NCI-H2171 treated with DMSO at 0.1 percent for 48 hours (cell line): ENCODE data around the gene PPP1R7.

Experiments used
- DNase-seq: peaks from one replicate; lab custom pipeline; 2025; lab: John Stamatoyannopoulos, UW

Gene PPP1R7

DNA sequence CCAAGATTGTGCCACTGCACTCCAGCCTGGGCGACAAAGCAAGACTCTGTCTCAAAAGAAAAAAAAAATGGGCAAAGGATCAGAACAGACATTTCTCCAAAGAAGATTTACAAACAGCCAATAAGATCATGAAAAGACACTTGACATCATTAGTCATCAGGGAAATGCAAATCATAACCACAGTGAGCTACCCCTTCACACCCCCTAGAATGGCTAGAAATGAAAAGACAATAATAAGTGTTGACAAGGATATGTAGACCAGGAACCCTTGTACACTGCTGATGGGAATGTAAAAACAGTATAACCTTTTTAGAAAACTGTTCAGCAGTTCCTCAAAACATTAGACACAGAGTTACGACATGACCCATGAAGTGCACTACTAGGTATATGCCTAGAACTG is 29.8 kb upstream of the PPP1R7 start:
- no peak for DNase-seq

DNA sequence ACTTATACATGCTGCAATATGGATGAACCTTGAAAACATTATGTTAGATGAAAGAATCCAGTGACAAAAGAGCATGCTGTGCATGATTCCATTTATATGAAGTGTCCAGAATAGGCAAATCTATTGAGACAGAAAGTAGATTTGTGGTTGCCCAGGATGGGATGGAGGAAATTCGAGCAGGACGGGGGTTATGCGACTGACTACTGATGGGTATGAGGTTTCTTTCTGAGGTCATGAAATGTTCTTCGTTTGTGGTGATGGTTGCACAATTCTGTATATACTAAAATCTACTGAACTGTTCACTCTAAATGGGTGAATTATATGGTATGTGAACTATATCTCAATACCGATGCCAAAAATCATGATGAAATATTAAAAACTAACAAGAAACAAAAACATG is 29.3 kb upstream of the PPP1R7 start:
- no peak for DNase-seq

GRCh38 chr2:241122376-241123002 is 27.8 kb upstream of the PPP1R7 start:
- no peak for DNase-seq

DNA sequence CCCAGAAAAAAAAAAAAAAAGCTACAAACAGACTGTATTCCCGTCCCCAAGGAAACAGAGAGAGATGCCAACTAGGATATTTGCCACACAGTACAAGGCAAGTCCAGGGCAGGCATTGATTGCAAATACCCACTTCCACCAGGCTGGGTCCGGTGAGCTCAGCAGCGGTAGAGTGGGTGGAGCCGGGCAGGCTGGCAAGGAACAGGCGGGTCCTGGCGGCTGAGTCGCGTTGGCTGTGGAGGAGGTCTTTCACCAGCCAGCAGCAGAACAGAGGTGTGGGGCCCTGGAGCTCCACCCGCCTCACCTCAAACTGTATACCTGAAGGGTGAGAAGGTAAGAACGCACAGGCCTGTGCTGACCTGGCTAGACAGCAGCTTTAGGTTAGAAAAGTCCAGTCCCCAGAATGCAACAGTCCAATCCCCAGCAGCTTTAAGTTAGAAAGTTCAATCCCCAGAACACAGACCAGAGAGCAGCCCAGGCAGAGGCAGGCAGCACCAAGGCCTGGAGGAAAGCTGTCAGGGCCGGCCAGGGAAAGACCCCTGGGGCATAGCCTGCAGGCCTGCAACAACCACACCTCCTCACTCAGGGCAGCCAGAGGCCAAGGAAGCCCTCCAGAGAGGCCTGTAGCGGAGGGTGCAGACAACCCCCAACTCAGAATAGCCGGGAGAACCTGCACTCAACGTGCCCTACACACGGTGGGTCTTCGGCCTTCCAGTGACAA is 26.3 kb upstream of the PPP1R7 start:
- no peak for DNase-seq

GRCh38 chr2:241125626-241126025 is 24.6 kb upstream of the PPP1R7 start:
- DNase-seq = no peak

- no peak for DNase-seq
These were observed 24.1 kb upstream of the PPP1R7 start for GRCh38 chr2:241126201-241126611.

DNA sequence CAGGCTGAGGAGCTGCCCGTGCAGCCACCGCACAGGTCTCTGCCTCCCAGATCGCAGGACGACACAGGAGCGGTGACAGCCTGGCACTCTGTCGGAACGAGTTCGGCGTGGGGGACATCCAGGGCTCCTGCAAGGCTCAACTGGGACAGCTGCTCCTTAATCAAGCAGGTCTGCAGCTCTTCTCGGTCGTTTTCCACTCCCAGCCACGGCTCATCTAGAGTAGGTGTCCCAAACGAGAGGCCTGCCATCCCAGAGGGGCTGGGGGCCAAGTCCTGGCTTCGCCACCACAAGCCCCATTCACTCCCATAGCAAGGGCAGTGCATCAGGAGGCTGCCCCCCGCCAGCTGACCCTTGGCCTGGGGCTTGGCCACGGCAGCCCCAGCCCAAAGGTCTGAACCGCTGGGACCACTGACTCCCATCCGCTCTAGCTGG is 23.5 kb upstream of the PPP1R7 start:
- DNase-seq = no peak

DNA sequence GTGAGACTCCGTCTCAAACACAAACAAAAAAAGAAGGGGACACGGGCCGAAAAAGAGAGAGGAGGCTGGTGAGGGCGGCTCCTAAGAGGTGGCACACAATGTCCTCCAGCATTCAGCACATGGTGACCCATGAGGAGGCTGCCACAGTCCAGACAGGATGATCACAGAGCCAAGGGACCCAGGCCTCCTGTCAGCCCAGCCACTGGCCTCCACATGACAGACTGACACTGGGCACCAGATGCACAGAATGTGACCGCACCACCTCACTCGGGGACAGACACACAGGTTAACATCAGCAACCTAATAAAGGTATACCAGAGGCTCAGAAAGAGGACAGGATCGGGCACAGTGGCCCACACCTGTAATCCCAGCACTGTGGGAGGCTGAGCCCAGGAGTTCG is 22.0 kb upstream of the PPP1R7 start:
- no peak for DNase-seq

DNA sequence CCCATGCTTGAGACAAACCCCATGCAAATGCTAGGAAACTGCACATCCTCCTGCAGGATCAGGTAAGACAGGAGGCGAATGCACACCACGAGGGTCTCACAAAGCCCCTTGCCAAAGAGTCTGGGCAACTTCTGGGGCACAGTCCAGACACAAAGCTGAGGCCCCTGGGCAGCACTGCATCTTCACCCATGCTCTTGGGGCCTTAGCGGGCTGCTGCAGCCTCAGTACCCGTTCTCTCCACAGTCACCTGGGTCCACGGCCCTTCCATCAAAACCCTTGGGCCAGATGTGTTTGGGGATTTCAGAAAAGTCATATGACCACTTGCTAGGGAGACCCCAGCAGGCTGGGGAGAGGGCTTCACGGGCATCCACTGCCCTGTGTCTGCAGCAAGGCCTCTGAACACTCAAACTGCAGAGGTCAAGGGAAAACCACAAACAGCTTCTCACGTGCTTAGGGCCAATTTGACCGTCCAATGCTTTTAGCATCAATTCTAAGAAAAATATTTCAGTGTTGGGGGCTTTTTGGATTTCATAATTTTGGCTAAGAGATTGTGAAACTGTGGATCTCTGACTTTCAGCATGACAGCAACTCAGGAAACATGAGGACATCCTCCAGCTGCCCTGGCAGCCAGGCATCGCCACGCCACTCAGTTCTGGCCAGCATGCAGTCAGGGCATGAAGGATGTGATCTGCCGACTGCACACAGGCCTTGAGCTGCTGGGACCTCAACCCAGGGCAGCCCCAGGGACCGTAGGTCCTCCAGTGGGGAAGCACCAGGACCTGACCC is 21.0 kb upstream of the PPP1R7 start:
- DNase-seq = no peak

- DNase-seq = no peak
These were observed 20.0 kb upstream of the PPP1R7 start for GRCh38 chr2:241130316-241130715.

- no peak for DNase-seq
These were observed 18.7 kb upstream of the PPP1R7 start for GRCh38 chr2:241131531-241131930.

DNA sequence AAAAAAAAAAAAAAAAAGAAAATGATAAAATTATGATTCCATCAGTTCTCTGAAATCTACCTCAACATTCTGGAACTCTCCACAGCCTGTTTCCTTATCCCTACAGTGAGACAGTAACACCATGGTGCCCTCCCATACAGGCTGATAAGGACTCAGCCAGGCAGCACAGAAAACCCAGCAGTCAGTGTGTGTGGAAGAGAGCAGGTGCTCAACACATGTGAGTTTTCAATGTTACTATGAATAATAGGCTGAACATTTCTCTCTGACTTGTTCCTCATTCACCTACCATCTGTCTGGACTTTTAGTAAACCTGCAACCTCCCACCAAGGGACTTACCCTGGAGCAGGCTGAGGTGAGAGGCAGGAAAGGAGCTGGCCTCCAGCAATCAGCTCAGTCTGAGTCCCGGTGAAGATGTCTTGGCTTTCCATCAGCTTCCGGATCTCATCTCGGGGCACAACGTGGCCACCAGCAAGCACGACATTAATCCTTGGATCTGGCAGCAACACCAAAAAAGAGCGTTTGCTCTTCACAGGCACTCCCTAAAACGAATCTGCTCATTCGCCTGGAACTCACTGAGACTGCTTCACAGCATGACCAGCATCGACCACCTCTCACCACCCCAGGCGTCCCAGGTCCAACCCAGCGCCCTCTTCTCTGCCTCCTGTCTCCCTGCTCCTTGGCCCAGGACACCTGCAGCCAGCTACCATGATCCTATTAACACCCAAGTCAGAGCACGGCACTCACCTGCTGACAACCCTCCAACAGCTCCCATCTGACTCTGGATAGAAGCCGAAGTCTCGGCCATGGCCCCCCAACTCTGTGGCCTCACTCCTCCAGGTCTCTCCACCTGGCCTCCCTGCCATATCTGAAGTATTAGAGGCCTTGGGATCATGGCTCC is 17.5 kb upstream of the PPP1R7 start:
- no peak for DNase-seq

DNA sequence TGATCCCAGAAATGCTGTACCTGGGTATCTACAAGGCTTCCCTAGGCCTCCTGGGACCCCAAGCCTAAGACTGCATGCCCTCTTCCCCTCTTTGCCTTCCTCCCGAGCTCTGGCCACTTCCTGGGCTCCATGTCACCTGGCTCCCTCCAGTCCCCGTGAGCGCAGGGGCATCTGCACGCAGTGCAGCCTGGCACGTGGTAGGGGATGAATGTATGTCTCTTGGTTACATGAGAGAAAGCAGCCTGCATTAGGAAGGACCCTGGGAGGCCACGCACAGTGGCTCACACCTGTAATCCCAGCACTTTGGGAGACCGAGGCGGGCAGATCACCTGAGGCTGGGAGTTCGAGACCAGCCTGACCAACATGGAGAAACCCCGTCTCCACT is 16.8 kb upstream of the PPP1R7 start:
- no peak for DNase-seq

DNA sequence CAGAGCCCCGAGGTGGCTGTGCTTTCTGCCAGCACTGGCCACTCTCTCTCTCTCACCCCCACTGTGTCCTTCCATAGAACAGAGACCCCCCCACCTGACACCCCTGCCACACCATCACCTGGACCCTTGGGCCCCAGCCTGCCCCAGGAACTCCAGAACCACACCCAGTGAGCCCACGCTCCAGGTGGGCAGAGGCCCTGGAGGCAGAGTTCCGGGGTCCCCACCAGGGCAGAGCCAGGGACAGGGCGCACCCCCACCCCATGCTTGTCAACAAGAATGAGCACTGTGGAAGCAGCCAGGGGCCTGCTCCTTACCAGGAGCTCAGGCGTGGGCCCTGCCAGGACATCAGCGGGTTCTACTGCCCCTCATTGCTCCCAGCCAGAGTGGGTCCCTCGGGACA is 15.6 kb upstream of the PPP1R7 start:
- DNase-seq = no peak

- no peak for DNase-seq
These were observed 14.5 kb upstream of the PPP1R7 start for GRCh38 chr2:241135737-241136136.

- no peak for DNase-seq
These were observed 14.1 kb upstream of the PPP1R7 start for GRCh38 chr2:241136191-241136590.

DNA sequence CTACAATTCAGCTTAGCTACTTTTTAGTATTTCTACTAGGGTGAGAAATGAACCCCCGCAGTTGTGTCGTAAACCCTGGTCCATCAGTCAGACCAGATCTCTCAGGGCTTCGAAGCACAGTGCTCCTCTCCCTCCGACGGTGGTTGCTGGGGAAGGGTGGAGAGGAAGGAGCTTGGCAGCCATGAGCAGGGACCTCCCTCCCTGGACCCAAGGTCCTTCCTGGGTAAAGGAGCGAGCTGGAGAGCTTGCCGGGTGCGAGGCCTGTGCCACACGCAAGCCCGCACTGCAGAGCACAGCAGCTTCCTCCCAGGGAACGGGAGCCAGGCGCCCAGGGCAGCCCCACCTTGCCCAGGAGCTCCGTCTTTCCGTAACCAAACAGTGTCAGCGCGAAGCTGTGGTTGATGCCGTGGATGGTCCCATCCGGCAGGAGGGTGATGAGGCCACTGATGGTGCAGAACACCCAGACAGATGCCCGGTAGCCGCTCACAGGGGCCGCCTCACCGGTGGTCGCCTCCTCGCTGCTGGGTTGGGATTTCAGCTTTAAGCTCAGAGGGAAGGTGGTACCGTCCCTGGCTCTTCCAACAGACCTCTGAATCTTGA is 13.5 kb upstream of the PPP1R7 start:
- DNase-seq = no peak

DNA sequence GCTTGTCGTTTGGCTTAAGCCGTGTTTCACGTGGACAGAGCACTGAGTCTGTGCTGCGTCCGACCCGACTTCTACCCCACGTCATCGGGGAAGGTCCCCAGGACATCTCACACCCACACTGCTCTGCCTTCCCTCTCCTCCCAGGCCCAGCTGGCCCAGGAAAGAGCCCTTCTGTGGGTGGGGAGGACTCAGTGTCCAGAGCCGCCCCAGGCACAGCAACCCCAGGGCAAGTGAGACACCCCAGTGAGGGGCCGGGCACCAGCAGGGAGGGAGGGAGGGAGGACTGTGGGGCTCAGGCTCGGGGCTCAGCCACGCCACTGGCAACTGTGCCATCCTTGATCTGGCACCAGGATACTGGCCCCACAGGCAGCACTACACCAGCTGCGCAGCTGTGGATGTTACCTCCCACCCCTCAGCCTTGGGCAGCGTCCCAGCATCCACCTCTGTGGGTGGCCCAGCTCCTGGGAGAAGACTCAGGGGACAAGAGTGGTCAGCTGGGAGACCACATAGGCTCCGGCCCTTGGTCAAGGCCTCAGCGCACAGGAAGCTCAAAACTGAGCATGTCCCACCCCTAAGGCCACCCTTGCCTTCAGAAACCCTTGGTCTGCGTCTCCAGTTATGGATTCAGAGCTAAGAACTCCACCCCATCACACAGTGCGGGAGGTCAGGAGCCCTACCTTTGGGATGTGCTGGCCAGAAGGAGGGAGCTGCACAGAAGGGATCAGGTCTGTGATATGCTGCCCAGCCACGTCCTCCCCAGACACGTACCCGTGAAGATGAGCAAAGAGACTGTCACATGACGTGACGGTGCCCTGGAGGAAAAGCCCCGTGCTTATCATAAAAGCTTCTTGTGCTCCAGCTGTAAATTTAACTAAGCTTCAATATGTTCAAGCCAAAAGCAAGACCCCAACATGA is 12.7 kb upstream of the PPP1R7 start:
- no peak for DNase-seq

DNA sequence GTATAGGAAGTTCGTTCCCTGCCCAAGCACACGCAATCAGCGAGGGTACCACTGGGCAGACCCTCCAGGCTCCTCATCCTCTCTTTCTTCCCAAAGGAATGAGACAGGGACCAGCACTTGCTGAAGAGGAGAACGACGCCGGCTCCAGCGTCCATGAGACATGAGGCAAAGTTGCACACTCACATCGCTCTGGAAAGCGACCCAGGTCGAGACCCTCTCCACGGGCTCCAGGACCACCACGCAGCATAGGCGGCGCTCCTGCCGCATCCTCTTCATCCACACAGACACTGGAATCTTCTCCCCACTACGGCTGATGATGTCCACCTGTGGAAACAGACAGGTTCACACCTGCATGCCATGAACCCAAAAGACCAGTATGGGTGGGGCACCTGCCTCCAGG is 11.8 kb upstream of the PPP1R7 start:
- no peak for DNase-seq
